GM19025 (cell line): ENCODE data around the gene ALG9.

Experiments used
- ATAC-seq: cut with Tn5 transposase; IDR thresholded peaks from one replicate; pipeline ENCODE4 v1.9.1; 2021; ENCODE audit warnings: mild to moderate bottlenecking, low read depth, moderate library complexity; ENCODE audit not compliant: unreplicated experiment

The ALG9 gene

GRCh38 chr11:111837366-111837891 is 34.0 kb downstream of the ALG9 start:
- ATAC-seq: no peak

- peak; percentile 77 for ATAC-seq
Observed at GRCh38 chr11:111836721-111837120, 34.7 kb downstream of the ALG9 start.

GRCh38 chr11:111836162-111836561 is 35.2 kb downstream of the ALG9 start:
- no peak for ATAC-seq

- ATAC-seq: no peak
Observed at GRCh38 chr11:111835665-111836064, 35.7 kb downstream of the ALG9 start.

- ATAC-seq: no peak
Observed at GRCh38 chr11:111834432-111835163, 36.8 kb downstream of the ALG9 start.

GRCh38 chr11:111833524-111833923 is 37.9 kb downstream of the ALG9 start:
- ATAC-seq: no peak

- ATAC-seq: peak; percentile 93
Observed at GRCh38 chr11:111829185-111829968, 42.0 kb downstream of the ALG9 start.

- no peak for ATAC-seq
Observed at GRCh38 chr11:111826322-111826950, 44.9 kb downstream of the ALG9 start.

GRCh38 chr11:111823629-111824028 is 47.8 kb downstream of the ALG9 start:
- no peak for ATAC-seq

- no peak for ATAC-seq
Observed at GRCh38 chr11:111823131-111823530, 48.2 kb downstream of the ALG9 start.

- no peak for ATAC-seq
Observed at GRCh38 chr11:111819829-111820237, 51.5 kb downstream of the ALG9 start.

- no peak for ATAC-seq
Observed at GRCh38 chr11:111819161-111819828, 52.1 kb downstream of the ALG9 start.

GRCh38 chr11:111815489-111815888 is 55.9 kb downstream of the ALG9 start:
- ATAC-seq: no peak

- ATAC-seq: no peak
Observed at GRCh38 chr11:111814557-111815320, 56.6 kb downstream of the ALG9 start.

GRCh38 chr11:111814106-111814505 is 57.3 kb downstream of the ALG9 start:
- no peak for ATAC-seq

- no peak for ATAC-seq
Observed at GRCh38 chr11:111812211-111812610, 59.2 kb downstream of the ALG9 start.

- no peak for ATAC-seq
Observed at GRCh38 chr11:111811445-111811844, 59.9 kb downstream of the ALG9 start.

GRCh38 chr11:111808834-111809233 is 62.5 kb downstream of the ALG9 start:
- ATAC-seq: no peak

- no peak for ATAC-seq
Observed at GRCh38 chr11:111808063-111808588, 63.3 kb downstream of the ALG9 start.

- ATAC-seq: no peak
Observed at GRCh38 chr11:111807076-111807475, 64.3 kb downstream of the ALG9 start.
